ENCODE measurements around the gene TRIM38.
"Not testable (repeated sequence)": the region's sequence is repeated elsewhere in the genome, so short reads cannot be mapped to it uniquely, and the experiment has no call there.

The TRIM38 gene

DNA sequence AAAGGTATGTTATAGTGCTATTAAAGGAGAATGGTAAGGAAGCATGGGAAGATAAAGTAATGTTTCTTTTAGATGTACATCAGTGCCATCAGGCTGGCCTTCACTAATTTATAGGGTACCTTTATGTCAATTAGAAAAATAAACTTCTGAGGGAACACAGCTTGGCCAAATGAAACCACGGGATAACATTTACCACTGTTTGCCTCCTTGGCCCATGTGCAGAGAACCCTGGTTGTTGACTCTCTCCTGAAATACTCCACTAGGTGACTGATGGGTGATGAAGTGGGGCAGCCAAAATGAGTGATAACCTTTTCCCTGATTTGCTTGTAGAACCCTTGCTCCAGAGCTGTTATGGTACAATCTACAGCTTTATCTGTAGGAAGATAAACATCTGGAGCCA, 9.5 kb downstream of the TRIM38 start:
- DNase-seq: no peak

DNA sequence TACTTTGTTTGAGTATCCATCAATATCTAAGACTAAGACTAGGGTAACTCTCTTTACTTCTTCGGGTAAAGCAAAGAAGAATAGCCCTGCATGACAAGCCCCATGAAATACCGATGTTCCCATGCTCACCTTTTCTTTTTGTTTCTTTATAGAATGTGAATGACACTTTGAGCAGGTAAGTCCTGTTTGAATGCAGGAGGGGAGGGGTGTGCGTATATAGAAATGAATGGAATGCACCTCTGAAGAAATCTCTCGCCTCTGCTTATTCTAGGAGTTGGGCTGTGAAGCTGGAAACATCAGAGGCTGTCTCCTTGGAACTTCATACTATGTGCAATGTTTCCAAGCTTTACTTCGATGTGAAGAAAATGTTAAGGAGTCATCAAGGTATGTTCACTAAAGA, 10.3 kb downstream of the TRIM38 start:
- DNase-seq: no peak

DNA sequence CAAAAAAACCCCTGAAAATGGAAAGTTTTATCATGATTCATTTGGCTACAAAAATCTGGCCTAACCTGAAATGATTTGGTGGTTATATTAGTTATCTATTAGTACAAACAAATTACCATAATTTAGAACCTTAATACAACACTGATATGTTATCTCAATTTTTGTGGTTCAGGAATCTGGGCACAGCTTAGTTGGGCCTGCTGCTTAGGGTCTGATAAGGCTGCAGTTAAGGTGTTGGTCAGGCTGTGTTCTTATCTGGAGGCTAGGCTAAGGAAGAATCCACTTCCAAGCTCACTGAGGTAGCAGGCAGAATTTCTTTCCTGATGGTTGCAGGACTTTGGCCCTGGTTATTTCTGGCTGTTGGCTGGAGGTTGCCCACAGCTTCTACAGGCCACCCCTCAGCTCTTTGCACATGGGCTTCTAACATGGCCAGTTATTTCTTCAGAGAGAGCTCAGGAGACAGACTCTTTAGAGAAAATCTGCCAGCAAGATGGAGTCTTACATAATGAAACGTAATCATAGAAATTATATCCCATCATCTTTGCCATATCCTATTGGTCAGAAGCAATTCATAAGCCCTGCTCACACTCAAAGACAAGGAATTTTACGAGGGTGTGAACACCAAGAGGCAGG, 11.4 kb downstream of the TRIM38 start:
- no peak for DNase-seq

DNA sequence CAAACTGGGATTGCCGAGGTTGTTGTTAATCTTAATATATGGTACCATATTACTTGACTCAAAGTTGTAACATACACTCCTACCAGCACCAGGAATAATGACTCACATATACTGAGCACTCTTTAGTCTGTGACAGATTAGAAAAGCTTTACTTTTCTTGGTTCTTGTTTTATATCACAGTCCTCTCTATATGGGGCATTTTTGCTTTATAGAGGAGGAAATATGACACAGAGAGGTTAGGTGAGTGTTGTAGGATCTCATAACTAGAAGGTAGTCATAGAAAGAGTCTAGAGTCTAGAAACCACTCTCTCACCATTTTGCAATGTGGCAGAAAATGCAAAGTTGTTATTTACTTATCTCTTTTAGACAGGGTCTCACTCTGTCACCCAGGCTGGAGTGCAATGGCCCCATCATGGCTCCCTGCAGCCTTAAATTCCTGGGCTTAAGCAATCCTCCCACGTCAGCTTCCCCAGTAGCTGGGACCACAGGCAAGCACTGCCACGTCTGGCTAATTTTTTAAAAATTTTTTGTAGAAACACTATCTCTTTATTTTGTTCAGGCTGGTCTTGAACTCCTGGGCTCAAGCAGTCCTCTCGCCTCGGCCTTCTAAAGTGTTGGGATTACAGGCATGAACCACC, 13.4 kb downstream of the TRIM38 start:
- no peak for DNase-seq

DNA sequence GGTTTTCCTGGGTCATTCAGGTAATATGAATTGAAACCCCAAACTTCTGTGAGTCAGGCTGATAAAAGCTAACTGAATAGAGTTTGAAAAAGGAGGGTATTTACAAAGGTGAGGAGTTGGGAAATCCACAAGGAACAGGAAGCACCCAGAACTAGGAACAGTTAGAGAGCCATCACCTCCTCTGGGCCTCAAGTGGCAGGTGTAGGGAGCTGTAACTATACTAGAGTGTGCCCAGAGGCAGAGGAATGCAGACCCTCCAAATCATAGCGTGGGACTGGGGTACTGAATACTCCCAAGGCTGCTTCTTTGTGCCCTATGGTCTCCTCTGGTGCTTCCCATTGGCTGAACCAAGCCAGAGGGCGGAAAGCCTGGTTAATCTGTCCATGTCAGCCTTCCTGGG, 18.3 kb downstream of the TRIM38 start:
- no peak for DNase-seq

DNA sequence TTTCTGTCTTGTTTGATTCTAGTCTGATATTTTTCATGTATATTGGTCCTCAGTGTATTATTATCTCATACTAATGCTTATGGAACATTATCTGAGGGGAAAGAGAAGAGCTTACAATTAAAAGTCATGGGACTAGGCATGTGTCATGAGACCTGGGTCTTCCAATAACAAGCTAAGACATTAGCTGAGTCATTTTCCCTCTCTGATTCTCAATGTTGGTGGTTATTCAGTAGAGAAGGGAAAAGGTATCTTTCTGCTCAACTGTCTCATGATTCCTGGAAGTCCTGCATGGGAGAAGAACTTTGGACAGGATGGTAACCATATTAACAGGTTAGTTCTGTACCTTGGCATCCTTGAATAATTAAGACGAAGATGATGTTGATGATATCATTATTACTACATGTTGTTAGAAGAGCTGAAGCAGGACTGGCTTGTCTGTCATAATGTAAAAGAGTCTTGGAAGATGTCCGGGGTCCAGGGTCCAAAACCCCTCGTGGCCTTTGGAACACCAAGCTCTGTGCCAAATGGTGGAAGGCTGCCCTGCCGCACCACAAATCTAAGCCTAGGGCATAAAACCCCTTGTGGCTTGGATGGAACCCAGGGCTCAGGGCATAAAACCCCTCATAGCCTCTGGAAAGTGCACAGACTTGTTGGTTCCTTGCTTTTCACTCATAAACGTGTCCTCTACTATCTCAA, 19.1 kb downstream of the TRIM38 start:
- no peak for DNase-seq

DNA sequence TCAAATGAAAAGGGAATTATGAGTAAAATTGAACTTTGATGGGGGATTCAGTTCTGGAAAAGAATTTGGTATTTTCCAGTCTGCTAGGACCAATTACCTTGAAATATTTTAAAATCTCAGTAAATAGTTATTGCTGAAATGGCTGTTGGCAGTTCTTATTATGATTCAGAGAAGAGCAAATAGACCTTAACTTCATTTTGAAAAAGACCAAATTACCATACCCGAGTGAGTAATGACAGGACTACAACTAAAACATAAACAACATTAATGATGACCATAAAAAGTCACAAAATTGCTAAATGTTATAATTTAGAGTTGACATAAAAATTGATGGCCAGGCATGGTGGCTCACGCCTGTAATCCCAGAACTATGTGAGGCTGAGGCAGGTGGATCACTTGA, 21.7 kb downstream of the TRIM38 start:
- no peak for DNase-seq

DNA sequence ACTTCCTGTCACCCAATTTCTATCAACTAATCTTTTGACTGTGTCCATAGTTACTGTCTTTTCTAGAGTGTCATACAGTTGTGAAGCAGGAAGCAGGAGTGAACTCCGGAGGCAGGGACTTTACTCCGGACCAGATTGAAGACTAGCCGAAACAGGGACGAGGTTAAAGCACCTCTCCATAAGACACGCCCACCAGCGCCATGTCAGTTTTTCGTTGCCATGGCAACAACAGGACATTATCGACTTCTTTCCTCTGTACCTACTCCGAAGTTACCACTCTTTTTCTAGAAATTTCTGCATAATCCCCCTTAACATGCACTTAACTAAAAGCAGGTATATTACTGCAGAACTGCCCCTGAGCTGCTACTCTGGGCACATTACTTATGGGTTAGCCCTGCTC, 25.2 kb downstream of the TRIM38 start:
- DNase-seq: no peak

DNA sequence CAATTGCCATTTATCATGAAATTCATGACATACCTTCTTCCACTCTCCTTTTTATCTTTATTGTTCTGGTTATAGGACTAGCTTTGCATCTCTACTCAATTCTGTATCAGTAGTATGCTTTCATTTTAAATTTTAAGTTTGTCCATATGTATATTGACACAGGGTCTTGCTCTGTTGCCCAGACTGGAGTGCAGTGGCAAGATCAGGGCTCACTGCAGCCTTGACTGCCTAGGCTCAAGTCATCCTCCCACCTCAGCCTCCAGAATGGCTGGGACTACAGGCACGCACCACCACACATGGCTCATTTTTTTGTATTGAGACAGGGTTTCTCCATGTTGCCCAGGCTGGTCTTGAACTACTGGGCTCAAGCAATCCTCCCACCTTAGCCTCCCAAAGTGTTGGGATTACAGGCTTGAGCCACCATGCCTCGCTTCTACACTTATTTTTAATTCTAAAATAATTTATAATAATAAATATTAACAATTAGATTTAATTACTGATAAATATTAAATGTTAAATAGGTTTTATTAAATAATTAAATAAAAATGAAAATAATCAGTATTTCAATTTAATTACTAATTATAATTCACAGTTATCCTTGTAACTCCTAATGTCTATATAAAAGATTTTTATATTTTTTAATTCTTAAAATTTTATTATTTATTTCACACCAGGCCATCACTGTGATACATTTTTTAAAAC, 27.7 kb downstream of the TRIM38 start:
- no peak for DNase-seq

DNA sequence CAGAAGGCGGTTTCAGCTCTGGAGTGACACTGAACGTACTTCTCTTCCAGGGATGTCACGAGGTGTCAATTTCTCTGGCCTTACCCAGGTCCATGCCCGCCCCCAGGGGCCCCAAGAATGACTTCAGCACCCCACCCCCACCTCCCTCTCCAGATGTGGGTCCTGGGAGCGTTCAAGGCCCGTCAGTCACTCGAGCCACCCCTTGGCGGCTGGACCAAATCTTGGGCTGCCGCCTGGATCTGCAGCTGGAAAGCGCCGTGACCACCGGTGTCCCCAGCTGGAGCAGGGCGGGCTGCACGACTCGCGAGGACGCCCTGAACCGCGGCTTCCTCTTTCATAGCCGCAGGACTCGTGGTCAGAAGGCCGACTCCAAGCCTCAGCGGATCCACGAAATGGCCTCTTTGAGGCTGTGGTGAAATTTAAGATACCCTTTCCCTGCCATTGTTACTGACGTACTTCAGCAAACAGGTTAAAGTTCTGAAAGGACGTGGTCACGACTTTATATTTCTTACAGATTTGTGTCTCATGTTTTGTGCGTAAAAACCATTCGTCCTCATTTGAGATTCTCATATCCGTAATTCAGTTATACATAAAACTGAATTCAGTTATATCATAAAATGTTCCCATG, 29.3 kb downstream of the TRIM38 start:
- peak; percentile 21 for DNase-seq

DNA sequence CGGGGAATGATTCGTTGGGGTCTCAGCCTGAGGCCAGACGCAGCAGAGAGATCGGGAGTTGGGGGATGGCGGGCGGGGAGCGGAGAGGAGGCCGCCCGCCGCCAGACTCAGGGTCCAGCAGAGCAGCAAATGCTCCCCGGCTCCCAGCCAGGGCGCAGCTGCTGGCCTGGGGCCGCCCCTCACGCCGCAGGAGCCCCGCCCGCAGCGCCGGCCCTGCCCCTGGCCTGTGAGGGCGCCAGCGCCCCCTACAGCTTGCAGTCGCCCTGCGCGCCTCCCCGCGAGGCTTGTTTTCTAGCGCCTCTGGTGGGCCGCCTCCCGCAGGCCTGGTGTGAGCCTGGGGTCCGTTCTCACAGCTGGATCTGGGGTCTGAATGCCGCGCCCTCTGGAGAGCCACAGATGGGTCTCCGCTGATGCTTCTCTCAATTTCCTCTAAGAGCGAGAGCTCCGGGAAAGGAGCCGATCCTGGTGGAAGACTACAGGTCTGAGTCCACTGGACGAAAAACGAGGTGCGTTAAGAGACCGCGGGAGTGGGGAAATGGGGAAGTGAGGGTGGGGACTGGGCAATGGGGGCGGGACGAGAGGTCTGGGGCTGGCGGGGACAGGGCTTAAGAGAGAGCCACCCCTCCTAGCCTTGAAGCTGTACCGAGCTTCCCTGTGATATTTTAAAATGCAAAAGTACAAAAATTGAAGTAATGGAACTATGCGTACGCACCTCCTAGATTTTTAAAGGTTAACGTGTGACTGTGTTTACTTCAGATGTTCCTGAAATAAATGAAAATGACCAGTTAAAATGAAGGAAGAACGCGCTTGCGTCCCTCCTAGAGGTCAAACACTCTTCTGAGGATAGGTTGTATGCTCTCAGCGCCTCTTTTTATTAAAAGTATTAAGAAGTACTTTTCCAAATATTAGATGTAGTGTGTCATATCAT, 30.1 kb downstream of the TRIM38 start:
- DNase-seq: peak; percentile 64

DNA sequence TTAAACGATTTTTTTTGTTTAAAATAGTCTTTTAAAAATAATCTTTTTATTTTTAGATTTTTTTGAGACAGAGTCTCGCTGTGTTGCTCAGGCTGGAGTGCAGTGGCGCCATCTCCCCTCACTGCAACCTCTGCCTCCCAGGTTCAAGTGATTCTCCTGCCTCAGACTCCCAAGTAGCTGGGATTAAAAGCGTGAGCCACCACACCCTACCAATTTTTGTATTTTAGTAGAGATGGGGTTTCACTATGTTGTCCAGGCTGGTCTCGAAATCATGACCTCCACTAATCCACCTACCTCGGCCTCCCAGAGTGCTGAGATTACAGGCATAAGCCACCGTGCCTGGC, 30.7 kb downstream of the TRIM38 start:
- DNase-seq: not testable (repeated sequence)

DNA sequence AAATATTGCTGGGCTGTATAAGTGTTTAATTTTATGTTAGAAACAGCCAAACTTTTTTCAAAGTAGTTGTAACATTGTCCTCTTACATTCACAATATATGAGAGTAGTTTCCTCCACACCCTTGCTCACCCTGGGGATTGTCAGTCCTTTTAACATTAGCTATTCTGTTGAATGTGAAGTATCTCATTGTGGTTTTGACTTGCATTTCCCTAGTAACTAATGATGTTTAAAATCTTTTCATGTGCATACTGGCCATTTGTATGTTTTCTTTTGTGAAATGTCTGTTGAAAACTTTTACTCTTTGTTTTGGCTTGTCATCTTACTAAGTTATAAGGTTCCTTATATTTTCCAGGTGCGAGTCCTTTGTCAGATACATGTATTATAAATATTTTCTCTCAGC, 32.9 kb downstream of the TRIM38 start:
- no peak for DNase-seq

DNA sequence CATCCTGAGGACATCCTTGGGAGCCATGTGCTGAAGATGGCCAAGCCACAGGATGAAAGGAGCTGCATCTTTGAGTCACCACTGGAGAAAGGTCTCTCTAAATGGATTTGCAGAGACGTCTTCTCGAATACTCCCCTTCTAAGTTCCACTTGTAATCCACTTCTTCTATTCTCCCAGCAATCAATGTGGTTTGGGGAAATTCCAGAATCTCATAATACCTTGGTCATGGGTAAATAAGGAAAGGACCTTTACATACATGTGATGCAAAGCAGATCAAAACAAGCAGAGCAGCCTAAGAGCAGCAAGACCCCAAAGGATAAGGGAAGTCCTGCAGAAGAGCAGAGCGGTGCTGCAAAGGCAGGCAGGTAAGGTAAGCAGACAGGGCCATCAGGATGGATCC, 35.3 kb downstream of the TRIM38 start:
- DNase-seq: no peak

DNA sequence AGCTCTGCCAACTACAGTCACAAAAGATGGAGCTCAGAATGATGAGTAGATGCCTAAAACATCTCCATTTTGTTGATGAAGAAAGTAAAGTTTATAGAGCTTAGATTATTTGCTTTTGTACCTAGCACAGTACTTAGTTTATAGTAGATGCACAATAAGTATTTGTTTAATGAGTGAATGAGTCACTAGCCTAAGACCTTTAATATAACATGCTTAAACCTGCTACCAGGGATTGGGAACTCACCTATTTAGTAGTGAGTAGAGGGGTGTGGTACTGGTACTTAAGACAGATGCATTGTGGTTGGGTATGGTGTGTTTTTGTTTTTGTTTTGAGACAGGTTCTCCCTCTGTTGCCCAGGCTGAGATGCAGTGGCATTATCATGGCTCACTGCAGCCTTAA, 35.8 kb downstream of the TRIM38 start:
- no peak for DNase-seq

DNA sequence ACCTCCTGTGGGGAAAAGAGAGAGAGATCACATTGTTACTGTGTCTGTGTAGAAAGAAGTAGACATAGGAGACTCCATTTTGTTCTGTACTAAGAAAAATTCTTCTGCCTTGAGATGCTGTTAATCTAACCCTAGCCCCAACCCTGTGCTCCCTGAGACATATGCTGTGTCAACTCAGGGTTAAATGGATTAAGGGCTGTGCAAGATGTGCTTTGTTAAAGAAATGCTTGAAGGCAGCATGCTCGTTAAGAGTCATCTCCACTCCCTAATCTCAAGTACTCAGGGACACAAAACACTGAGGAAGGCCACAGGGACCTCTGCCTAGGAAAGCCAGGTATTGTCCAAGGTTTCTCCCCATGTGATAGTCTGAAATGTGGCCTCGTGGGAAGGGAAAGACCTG, 36.6 kb downstream of the TRIM38 start:
- DNase-seq: not testable (repeated sequence)

DNA sequence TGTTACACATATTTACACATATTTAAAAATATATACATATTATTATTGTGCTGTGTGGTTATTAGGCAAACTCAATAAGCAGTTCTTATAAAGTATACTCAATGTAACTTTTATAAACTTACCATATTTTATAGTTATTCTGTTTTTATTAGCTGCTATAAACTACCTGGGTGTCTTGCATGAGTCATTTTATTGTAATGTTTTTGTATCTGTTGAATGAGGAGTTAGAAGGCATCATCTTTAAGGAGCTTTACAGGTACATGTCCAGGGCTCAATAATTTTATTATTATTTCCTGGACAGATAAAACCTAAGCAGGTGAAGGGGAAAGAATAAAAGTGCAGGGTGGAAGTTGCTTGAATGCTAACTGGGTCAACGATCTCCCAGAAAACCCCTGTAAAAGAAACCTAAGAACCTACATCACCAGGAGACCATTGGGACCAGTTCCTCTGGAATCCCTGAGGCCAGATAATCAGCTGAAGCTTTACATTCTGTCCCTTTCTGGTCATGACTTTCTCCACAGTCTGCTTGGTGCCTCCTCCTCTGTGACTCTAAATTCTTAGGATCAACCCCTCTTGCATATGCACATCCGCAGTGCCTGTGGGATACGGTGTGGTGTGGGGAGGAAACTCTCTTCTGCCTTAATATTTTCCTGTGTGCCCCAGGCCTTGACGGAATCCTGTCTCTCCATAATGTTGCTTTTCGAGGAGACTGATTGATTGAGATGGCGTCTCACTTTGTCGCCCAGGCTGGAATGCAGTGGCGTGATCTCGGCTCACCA, 38.0 kb downstream of the TRIM38 start:
- DNase-seq: no peak

DNA sequence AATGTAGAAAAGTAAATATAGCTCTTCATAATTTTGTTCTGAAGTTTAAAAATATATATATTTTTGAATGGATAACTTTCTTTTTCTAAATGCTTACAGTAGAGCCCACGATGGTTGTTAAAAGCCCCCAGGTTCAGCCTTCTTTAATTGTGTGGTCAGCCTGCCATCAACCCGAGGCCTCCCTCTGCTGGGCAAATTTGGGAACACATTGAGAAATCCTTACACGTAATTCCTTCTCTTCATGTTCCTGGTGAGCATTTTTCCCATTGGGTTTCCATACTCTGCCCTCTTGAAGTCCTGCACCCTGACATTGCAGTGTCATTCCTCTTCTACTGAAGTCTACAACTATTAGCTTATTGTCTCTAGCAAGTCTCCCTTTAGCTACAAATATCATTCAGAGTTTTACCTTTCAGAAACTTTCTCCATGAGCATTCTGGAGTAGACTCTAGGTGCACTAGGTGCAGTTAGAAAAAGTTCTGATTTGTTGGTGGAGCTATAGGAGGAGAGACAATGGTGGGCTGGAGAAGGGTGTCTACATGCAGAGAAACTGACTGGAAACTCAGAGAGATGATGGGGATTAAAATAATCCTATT, 40.6 kb downstream of the TRIM38 start:
- DNase-seq: peak; percentile 2

DNA sequence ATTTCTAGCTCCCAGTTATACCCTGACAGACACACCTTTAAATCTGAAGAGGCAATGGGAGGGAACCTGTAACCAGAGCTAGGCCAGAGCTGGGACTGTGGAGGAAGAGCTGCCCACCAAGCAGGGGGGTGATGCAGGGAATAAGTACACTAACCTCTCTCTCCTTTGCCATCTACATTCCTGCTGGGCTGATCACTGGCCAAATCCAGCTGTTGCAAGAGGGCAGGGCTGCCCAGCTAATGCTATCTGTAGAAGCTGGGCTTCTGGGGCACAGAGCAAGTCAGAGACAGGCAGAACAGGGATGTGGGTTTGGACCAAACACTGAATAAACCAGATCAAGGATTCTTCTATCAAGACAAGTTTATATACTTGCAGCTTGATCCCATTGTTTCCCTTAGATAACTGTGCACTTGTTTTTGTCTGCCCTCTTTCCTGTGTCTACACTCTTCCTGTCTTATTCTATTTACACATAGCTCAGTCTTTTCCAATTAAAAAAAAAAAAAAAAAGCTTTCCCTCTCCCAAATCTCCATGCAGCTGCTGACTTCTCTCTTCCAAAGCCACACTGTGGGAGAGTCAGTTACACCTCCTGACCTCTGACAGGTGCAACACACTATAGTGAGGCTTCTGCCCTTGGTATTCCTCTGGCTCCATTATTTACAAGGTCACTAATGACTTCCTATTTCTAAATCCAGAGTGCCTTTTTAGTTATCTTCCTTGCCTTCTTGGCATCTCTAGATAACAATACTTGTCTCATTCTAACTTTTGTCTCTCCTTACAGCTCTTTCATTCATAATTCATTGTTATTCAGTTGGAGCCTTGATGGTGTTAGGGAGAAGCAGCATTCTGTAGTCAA, 43.7 kb downstream of the TRIM38 start:
- no peak for DNase-seq

DNA sequence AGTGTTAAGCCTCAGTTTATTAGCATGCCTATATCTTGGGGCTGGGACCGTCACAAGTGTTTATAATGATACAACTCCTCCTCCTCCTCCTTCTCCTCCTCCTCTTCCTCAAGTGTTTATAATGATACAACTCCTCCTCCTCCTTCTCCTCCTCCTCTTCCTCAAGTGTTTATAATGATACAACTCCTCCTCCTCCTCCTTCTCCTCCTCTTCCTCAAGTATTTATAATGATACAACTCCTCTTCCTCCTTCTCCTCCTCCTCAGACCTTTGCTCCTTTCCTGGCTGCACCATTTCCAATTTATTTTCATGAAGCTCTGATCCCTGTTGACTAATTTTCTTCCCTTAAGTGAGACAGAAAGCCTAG, 44.3 kb downstream of the TRIM38 start:
- not testable (repeated sequence) for DNase-seq
